GM06990 (cell line): ENCODE measurements around the gene UNC45A.
A peak's percentile ranks its signal among the peaks of the same experiment; 100 is the strongest.
"Not testable (repeated sequence)": the region's sequence is repeated elsewhere in the genome, so short reads cannot be mapped to it uniquely, and the experiment has no call there.

Experiments
- DNase-seq: peaks from one replicate; pipeline ENCODE4 v3.0.0-alpha.2; 2011; ENCODE audit not compliant: insufficient read length; ENCODE audit errors: extremely low read depth
- H3K27me3 ChIP-seq: replicated peaks from 2 replicates; pipeline ENCODE4 v1.6.0; 2011; ENCODE audit warnings: low read length; ENCODE audit not compliant: control insufficient read depth, insufficient read depth
- H3K36me3 ChIP-seq: 2 replicates; pipeline ENCODE4 v1.5.1; 2011; ENCODE audit warnings: low read length; ENCODE audit not compliant: control insufficient read depth, insufficient read depth
- H3K4me3 ChIP-seq: replicated peaks from 2 replicates; pipeline ENCODE4 v1.5.1; 2011; ENCODE audit warnings: low read depth, mild to moderate bottlenecking, control low read depth, low read length
- TF ChIP-seq, protein P1 (sequence below): IDR thresholded peaks from 2 replicates; pipeline ENCODE4 v1.5.1; 2011; ENCODE audit warnings: low read length, control low read depth, mild to moderate bottlenecking, inconsistent platforms; ENCODE audit not compliant: insufficient read depth, poor library complexity, severe bottlenecking

The UNC45A gene

DNA sequence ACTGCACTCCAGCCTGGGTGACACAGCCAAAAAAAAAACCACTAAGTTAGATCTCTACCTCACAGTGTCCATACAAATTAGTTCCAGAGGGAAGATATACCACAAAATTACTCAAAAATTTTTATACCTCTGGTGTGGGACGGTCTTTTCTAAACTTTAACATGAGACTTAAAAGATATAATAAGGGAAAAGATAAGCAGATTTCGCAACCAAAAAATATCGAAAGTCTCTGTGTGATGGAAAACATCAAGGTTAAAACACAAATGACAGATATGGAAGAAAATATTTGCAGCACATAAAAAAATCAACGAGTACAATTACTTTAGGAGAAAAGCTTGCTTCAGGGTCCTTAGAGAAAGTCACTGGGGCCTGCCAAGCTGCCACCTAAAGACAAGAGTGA lies 13.2 kb upstream of the UNC45A start:
- DNase-seq, result no peak
- TF ChIP-seq, protein P1, sequence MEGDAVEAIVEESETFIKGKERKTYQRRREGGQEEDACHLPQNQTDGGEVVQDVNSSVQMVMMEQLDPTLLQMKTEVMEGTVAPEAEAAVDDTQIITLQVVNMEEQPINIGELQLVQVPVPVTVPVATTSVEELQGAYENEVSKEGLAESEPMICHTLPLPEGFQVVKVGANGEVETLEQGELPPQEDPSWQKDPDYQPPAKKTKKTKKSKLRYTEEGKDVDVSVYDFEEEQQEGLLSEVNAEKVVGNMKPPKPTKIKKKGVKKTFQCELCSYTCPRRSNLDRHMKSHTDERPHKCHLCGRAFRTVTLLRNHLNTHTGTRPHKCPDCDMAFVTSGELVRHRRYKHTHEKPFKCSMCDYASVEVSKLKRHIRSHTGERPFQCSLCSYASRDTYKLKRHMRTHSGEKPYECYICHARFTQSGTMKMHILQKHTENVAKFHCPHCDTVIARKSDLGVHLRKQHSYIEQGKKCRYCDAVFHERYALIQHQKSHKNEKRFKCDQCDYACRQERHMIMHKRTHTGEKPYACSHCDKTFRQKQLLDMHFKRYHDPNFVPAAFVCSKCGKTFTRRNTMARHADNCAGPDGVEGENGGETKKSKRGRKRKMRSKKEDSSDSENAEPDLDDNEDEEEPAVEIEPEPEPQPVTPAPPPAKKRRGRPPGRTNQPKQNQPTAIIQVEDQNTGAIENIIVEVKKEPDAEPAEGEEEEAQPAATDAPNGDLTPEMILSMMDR, result no peak
- peaks cover 24% of the 10 kb centered on the region for H3K36me3 ChIP-seq
- H3K27me3 ChIP-seq, result no peaks in the 10 kb centered on the region
- no peak overlapping the region for H3K4me3 ChIP-seq

DNA sequence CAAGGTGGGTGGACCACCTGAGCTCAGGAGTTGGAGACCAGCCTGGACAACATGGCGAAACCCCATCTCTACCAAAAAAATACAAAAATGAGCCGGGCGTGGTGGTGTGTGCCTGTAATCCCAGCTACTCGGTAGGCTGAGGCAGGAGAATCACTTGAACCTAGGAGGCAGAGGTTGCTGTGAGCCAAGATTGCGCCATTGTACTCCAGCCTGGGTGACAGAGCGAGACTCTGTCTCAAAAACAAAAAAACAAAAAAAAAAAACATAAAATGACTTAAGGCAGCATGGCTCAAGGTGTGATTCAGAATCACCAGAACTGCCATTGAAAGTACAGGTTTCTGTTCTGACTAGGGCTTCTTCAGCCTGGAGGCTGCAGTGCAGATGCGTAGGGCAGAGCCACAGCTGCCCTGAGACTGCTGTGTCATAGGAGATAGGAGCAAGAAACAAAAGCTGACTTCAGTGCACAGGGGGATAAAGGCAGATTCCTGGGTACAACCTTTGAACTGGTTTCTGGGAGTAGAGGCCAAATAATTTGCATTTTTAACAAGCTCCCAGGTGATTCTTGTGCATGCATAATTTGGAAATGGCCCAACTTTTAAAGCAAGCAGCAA lies 12.3 kb upstream of the UNC45A start:
- peaks cover 18% of the 10 kb centered on the region for H3K36me3 ChIP-seq
- H3K4me3 ChIP-seq, DNase-seq, H3K27me3 ChIP-seq: not testable (repeated sequence)

DNA sequence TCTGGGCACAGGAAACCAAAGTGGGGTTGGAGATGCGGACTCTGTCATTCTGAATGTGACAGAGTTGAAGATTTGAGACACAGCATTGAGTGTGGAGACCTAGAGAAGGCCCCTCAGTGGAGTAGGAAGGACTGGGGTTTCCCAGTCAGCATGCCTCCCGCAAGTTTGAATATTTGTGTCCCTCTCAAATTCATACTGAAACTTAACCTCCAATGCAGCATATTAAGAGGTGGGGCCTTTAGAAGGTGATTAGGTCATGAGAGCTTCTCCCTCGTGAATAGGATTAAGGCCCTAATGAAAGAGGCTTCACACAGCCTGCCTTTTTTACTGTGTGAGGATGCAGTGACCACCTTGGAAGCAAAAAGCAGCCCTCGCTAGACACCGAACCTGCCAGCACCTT lies 10.7 kb upstream of the UNC45A start:
- Histone ChIP-seq H3K4me3 (no peak overlapping the region), H3K27me3 (no peaks in the 10 kb centered on the region), H3K36me3 (peaks cover 10% of the 10 kb centered on the region)
- DNase-seq, result no peak
- TF ChIP-seq, protein P1, result no peak

DNA sequence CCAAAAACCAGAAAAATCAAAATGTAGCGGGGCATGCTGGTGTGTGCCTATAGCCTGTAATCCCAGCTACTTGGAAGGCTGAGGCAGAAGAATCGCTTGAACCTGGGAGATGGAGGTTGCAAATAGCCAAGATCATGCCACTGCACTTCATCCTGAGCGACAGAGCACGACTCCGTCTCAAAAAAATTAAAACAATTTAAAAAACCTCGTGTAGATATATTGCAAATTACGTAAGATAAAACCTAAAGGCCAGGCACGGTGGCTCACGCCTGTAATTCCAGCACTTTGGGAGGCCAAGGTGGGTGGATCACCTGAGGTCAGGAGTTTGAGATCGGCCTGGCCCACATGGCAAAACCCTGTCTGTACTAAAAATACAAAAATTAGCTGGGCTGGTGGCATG lies 8.3 kb upstream of the UNC45A start:
- H3K4me3 ChIP-seq, DNase-seq, H3K36me3 ChIP-seq, H3K27me3 ChIP-seq: not testable (repeated sequence)

DNA sequence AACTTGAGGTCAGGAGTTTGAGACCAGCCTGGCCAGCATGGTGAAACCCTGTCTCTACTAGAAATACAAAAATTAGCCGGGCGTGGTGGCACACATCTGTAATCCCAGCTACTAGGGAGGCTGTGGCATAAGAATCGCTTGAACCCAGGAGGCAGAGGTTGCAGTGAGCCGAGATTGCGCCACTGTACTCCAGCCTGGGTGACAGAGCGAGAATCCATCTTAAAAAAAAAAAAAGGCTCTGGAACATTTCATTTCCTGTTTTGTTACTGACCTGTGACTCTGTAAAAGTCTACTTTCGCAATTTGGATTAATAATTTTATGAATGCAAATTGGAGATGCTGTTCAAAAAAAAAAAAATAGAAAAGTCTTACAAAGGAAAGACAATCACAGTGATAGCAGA lies 7.0 kb upstream of the UNC45A start:
- DNase-seq, H3K4me3 ChIP-seq: not testable (repeated sequence)

DNA sequence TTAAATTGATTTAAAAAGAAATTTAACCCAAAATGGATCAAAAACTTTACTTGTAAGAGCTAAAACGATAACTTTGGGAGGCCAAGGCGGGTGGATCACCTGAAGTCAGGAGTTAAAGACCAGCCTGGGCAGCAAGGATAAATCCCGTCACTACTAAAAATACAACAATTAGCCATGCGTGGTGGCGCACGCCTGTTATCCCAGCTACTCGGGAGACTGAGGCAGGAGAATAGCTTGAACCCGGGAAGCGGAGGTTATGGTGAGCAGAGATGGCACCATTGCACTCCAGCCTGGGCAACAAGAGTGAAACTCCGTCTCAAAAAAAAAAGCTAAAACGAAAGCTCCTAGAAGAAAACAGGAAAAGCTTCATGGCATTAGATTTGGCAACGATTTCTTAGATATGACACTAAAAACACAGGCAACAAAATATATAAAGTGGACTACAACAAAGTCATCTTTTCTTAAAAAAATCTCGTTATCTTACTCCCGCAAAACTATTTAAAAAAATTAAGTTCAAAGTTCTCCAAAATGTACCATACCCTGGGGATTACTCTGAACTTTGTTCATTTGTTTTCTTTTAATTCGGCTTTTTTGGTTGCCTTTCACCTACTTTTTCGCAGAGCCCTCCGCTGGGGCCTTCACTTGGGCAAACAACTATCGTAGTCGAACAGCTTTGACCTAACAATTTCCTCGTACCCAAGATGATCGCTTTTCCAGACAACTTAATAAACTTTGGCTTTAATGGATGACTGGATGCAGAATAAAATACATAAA lies 5.7 kb upstream of the UNC45A start:
- no peak for DNase-seq
- Histone ChIP-seq H3K36me3 (no peaks in the 10 kb centered on the region), H3K27me3 (no peaks in the 10 kb centered on the region), H3K4me3 (peak overlapping the region; percentile 82)
- TF ChIP-seq, protein P1, result no peak

More for the DNA sequence above, 7.0 kb upstream of the UNC45A start:
- not testable (repeated sequence) for H3K27me3 ChIP-seq, H3K36me3 ChIP-seq

DNA sequence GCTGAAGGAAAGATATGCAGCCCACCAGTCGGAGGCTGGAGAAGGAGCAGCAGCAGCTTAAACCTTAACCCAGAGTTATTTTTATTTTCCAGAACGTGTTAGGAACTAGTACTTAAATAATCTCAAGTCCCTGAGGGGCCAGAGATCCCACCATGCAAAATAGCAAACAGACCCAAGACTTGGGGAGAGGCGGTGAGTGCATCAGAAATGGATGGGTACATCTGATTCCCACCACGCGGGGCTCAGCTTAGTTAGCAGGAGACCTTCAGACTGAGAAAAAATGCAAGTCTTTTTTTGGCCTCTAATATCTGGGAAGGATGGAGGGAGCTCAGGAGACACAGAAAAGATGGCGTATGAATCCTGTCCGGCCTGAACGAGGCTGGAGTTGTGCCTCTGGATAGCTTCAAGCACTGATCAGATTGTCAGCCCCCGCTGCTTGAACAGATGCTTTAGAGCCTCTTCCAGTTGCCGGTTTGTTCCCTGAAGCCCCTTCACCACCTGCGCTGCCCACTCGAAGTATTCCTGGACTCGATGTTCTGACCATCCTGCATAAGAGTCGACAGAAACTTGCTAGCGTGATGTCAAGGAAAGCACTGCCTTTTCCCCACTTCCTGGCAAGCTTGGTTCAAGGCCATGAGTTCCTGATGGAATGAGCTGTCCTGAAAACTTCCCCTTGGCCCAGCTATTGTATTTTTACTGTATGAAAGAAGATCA lies 4.1 kb upstream of the UNC45A start:
- peak; percentile 41 for DNase-seq
- no peaks in the 10 kb centered on the region for H3K27me3 ChIP-seq
- TF ChIP-seq, protein P1, result no peak
- H3K36me3 ChIP-seq, result no peaks in the 10 kb centered on the region
- H3K4me3 ChIP-seq, result peak overlapping the region; percentile 82
